ENCODE data around the gene CDH23. TPM values are rescaled to one million over a fixed set of nuclear protein-coding genes. Genes with fewer than 3 reads are reported as not detected.

CDH23 gene
- total RNA-seq, 2 experiments from 2014 or later = 4.6 to 5.2 TPM

DNA sequence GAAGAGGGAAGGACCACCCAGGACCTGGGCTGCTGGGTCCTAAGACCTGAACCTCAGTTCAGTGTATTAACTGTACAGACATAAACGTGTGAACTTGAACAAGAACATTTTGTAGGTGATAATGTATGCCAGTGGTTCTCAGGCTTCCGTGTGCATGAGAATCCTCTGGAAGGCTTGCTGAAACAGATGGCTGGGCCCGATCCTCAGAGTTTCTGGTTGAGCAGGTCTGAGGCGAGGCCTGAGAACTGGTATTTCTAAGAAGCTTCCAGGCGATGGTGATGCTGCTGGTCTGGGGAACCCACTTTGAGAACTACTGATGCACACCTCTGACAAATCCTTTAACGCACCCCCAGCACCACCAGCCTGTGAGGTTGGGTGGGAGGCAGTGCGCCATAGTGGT, 70.4 kb downstream of the CDH23 start:
- CTCF ChIA-PET = no interaction called here
- H3K36me3 Mint-ChIP-seq (ENCODE audit: low read depth) = no peaks in the 10 kb centered on the region
- no peaks in the 10 kb centered on the region for H3K27me3 Mint-ChIP-seq
- Histone ChIP-seq H3K4me1 (ENCODE audit: insufficient read depth, low read length) (no peaks in the 10 kb centered on the region), H3K27me3 (ENCODE audit: control insufficient read depth in 1 of 2, insufficient read depth in 2 of 2, low read length in 2 of 2) (no peaks in the 10 kb centered on the region), H3K4me3 (ENCODE audit: low read length) (no peak overlapping the region), H3K36me3 (ENCODE audit: insufficient read depth, low read length) (no peaks in the 10 kb centered on the region), H3K9me3 (ENCODE audit: control insufficient read depth in 1 of 2, insufficient read depth in 1 of 2, low read length in 2 of 2) (no peaks in the 10 kb centered on the region), H3K27ac (ENCODE audit: low read depth in 1 of 2, low read length in 2 of 2) (no peak overlapping the region)
- intact Hi-C loops (cut with DNase I, micrococcal nuclease) = no loop called here
- POLR2A ChIA-PET = no interaction called here
- H3K9me3 Mint-ChIP-seq = no peaks in the 10 kb centered on the region
- H3K4me3 Mint-ChIP-seq = no peak overlapping the region
- no peak for DNase-seq
- no peak overlapping the region for H3K27ac Mint-ChIP-seq
- no peaks in the 10 kb centered on the region for H3K4me1 Mint-ChIP-seq (ENCODE audit: low read depth)
- no peak for ATAC-seq (ENCODE audit: poor library complexity)
- TF ChIP-seq, protein P1, sequence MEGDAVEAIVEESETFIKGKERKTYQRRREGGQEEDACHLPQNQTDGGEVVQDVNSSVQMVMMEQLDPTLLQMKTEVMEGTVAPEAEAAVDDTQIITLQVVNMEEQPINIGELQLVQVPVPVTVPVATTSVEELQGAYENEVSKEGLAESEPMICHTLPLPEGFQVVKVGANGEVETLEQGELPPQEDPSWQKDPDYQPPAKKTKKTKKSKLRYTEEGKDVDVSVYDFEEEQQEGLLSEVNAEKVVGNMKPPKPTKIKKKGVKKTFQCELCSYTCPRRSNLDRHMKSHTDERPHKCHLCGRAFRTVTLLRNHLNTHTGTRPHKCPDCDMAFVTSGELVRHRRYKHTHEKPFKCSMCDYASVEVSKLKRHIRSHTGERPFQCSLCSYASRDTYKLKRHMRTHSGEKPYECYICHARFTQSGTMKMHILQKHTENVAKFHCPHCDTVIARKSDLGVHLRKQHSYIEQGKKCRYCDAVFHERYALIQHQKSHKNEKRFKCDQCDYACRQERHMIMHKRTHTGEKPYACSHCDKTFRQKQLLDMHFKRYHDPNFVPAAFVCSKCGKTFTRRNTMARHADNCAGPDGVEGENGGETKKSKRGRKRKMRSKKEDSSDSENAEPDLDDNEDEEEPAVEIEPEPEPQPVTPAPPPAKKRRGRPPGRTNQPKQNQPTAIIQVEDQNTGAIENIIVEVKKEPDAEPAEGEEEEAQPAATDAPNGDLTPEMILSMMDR (IDR thresholded peaks at IDR 0.05) = no peak

DNA sequence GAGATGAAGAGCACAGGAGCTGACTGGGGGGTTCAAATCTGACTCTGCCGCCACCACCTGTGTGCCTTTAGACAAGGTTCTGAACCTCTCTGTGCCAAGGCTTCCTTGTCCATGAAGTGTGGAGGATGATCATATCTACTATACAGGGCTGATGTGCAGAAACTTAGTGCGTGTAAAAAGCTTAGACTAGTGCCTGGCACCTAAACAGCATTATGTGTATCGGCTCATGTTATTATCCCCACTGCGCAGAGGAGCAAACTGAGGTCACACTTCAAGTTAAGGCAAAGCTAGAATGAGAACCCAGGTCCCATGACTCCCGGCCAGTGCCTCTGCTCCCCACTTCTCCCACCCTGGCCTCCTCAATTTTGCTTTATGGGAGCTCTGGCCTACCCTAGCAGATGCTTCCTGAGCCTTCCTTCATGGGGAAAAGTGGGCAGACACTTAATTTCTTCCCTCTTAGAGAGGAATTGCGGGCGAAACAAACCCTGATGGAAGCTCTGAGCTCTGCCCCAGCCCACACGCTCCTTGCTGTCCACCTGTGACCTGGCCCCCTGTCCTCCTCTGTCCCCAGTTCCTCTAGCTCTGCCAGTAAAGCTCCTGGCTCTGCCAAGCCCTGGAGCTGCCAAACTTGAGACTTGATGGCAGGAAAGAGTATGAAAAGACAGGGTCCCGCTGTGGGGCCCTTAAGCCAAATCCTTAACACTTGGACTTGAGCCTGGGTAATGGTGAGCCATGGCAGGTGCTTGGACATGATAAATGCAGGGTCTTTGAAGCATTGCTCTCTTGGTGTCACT, 71.0 kb downstream of the CDH23 start:
- H3K9me3 ChIP-seq (ENCODE audit: control insufficient read depth in 1 of 2, insufficient read depth in 1 of 2, low read length in 2 of 2) = no peaks in the 10 kb centered on the region
- H3K27ac ChIP-seq (ENCODE audit: low read depth in 1 of 2, low read length in 2 of 2) = no peak overlapping the region
- no peaks in the 10 kb centered on the region for H3K4me1 ChIP-seq (ENCODE audit: insufficient read depth, low read length)
- TF ChIP-seq, protein P1 (IDR thresholded peaks at IDR 0.05) = no peak
- Mint-ChIP-seq H3K27ac (no peak overlapping the region), H3K36me3 (ENCODE audit: low read depth) (no peaks in the 10 kb centered on the region), H3K27me3 (no peaks in the 10 kb centered on the region), H3K4me3 (no peak overlapping the region), H3K4me1 (ENCODE audit: low read depth) (no peaks in the 10 kb centered on the region), H3K9me3 (no peaks in the 10 kb centered on the region)
- no peaks in the 10 kb centered on the region for H3K36me3 ChIP-seq (ENCODE audit: insufficient read depth, low read length)
- ChIA-PET POLR2A (no interaction called here), CTCF (no interaction called here)
- no peak for ATAC-seq (ENCODE audit: poor library complexity)
- intact Hi-C loops (cut with DNase I, micrococcal nuclease) = no loop called here
- no peak overlapping the region for H3K4me3 ChIP-seq (ENCODE audit: low read length)
- no peak for DNase-seq
- H3K27me3 ChIP-seq (ENCODE audit: control insufficient read depth in 1 of 2, insufficient read depth in 2 of 2, low read length in 2 of 2) = no peaks in the 10 kb centered on the region

DNA sequence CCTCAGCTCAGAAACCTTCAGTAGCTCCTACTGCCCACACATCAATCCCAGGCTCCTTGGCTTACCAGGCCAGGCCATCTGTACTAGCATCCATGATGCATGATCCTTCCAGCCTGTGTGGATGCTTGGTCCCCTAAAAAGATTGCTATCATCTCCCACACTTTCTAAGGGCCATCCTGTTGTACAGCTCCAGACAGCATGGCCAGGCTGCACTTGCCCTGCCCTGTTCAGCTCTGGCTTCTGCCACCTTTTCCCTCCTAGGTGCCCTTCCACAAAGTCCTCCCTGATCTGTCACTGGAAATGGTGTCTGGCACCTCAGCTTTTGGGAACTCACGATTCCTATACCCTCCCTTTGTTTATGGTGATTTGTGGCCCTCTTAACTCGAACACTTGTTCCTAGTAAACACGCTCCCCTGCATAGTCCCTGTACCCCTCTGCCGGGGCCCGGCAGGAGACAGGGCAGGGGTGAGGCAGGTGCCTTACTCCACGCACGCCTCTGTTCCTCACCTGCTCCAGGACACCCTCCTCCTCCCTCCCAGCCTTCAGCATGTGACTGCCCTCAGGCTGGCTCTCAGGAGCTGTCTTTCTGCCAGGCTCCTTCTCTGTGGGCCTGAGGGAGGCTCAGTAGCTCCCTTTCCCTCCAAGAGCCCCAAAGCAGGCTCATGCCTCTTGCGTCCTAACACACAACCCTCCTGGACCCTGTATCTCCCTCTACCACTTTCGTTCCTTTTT, 71.8 kb downstream of the CDH23 start:
- intact Hi-C loops (cut with DNase I, micrococcal nuclease) = no loop called here
- TF ChIP-seq, protein P1 (IDR thresholded peaks at IDR 0.05) = no peak
- Mint-ChIP-seq H3K27me3 (no peaks in the 10 kb centered on the region), H3K4me3 (no peak overlapping the region), H3K4me1 (ENCODE audit: low read depth) (no peaks in the 10 kb centered on the region), H3K27ac (no peak overlapping the region), H3K9me3 (no peaks in the 10 kb centered on the region), H3K36me3 (ENCODE audit: low read depth) (no peaks in the 10 kb centered on the region)
- Histone ChIP-seq H3K4me3 (ENCODE audit: low read length) (no peak overlapping the region), H3K4me1 (ENCODE audit: insufficient read depth, low read length) (no peaks in the 10 kb centered on the region), H3K9me3 (ENCODE audit: control insufficient read depth in 1 of 2, insufficient read depth in 1 of 2, low read length in 2 of 2) (no peaks in the 10 kb centered on the region), H3K27me3 (ENCODE audit: control insufficient read depth in 1 of 2, insufficient read depth in 2 of 2, low read length in 2 of 2) (no peaks in the 10 kb centered on the region), H3K36me3 (ENCODE audit: insufficient read depth, low read length) (no peaks in the 10 kb centered on the region), H3K27ac (ENCODE audit: low read depth in 1 of 2, low read length in 2 of 2) (no peak overlapping the region)
- DNase-seq = no peak
- CTCF ChIA-PET = no interaction called here
- no peak for ATAC-seq (ENCODE audit: poor library complexity)
- POLR2A ChIA-PET = no interaction called here
